PC-3 (cell line): ENCODE results near the gene TRPM1. TPM values are rescaled to one million over a fixed set of nuclear protein-coding genes. Genes with fewer than 3 reads are reported as not detected.
A peak's percentile ranks its signal among the peaks of the same experiment; 100 is the strongest.

Source experiments
- ATAC-seq: fragments of 200-7000 bp; cut with Tn5 transposase; 2 replicates; pipeline ENCODE4 v1.9.1; 2020; ENCODE audit warnings: mild to moderate bottlenecking, moderate library complexity
- BruUV-seq: library from RNA; stranded (reverse); fragments of 400-500 nt; replicated peaks from 2 replicates; lab custom pipeline; 2021; lab: Mats Ljungman, UMichigan
- CTCF ChIA-PET: fragments of 300-600 bp; sonication (Branson Sonifier 250); formaldehyde crosslinking; loops from one replicate; lab custom pipeline; 2022; ENCODE audit warnings: antibody characterized with exemption; lab: Charles Lee
- POLR2A ChIA-PET: fragments of 300-600 bp; sonication (Branson Sonifier 250); formaldehyde crosslinking; loops from one replicate; lab custom pipeline; 2022; ENCODE audit warnings: antibody characterized with exemption; ENCODE audit not compliant: unreplicated experiment; lab: Charles Lee
- DNase-seq: peaks from one replicate; pipeline ENCODE4 v3.0.0-alpha.2; 2015
- H2AFZ ChIP-seq: fragments of 300-600 bp; sonication (generic); 2 replicates; pipeline ENCODE4 v1.6.0; 2016; ENCODE audit warnings: antibody characterized with exemption, low read length
- H3F3A ChIP-seq: fragments of 300-600 bp; sonication (generic); one replicate; pipeline ENCODE4 v1.6.0; 2017; ENCODE audit warnings: antibody characterized with exemption, low read length, control low read depth, mild to moderate bottlenecking; ENCODE audit not compliant: unreplicated experiment
- H3K27ac ChIP-seq: fragments of 300-600 bp; sonication (generic); 2 replicates; pipeline ENCODE4 v1.5.1; 2016; ENCODE audit warnings: mild to moderate bottlenecking, low read length
- H3K27me3 ChIP-seq: fragments of 300-600 bp; sonication (generic); 2 replicates; pipeline ENCODE4 v1.6.1; 2016; ENCODE audit warnings: low read length, mixed read lengths
- H3K36me3 ChIP-seq: fragments of 300-600 bp; sonication (generic); 2 replicates; pipeline ENCODE4 v1.6.1; 2016; ENCODE audit warnings: low read depth, mixed run types, low read length, mixed read lengths
- H3K4me1 ChIP-seq: fragments of 300-600 bp; sonication (generic); 2 replicates; pipeline ENCODE4 v1.5.1; 2016; ENCODE audit warnings: low read length; ENCODE audit not compliant: insufficient read depth
- H3K4me2 ChIP-seq: fragments of 300-600 bp; sonication (generic); 2 replicates; pipeline ENCODE4 v1.6.0; 2016; ENCODE audit warnings: low read length
- H3K4me3 ChIP-seq: fragments of 300-600 bp; sonication (generic); 2 replicates; pipeline ENCODE4 v1.5.1; 2016; ENCODE audit warnings: mild to moderate bottlenecking, low read length, mixed read lengths
- H3K79me2 ChIP-seq: fragments of 300-600 bp; sonication (generic); 2 replicates; pipeline ENCODE4 v1.6.1; 2017; ENCODE audit warnings: low read length, mixed read lengths
- H3K9ac ChIP-seq: fragments of 300-600 bp; sonication (generic); 2 replicates; pipeline ENCODE4 v1.6.0; 2016; ENCODE audit warnings: mild to moderate bottlenecking, low read length
- H3K9me2 ChIP-seq: fragments of 300-600 bp; sonication (generic); replicated peaks from 2 replicates; pipeline ENCODE4 v1.6.1; 2016; ENCODE audit warnings: mixed run types, low read length, mixed read lengths
- H3K9me3 ChIP-seq: fragments of 300-600 bp; sonication (generic); 2 replicates; pipeline ENCODE4 v1.6.1; 2016; ENCODE audit warnings: low read length, mixed read lengths
- H4K20me1 ChIP-seq: fragments of 300-600 bp; sonication (generic); 2 replicates; pipeline ENCODE4 v1.6.1; 2016; ENCODE audit warnings: low read length, mixed read lengths
- EZH2 ChIP-seq: fragments of 300-600 bp; sonication (generic); IDR thresholded peaks from one replicate; pipeline ENCODE4 v1.6.1; 2017; ENCODE audit warnings: antibody characterized with exemption, mild to moderate bottlenecking, low read length; ENCODE audit not compliant: unreplicated experiment
- EZH2phosphoT487 ChIP-seq: fragments of 300-600 bp; sonication (generic); IDR thresholded peaks from 2 replicates; pipeline ENCODE4 v1.6.1; 2018; ENCODE audit warnings: mild to moderate bottlenecking, antibody characterized with exemption, low read length, borderline replicate concordance
- intact Hi-C: fragments of 100-400 bp; cut with micrococcal nuclease; formaldehyde crosslinking; loops from 2 replicates; pipeline ENCODE4 v1.9.0; 2023
- total RNA-seq: library from RNA; depleted of rRNA; stranded (reverse); fragments of >200 nt; gene quantifications from 2 replicates; pipeline ENCODE4 v1.2.3, GENCODE V29; 2014
- TF ChIP-seq, protein P1 (sequence below): fragments of 300-600 bp; sonication (generic); conservative IDR thresholded peaks from 2 replicates; pipeline ENCODE4 v1.5.1; 2017; ENCODE audit warnings: antibody characterized with exemption, low read depth, mild to moderate bottlenecking, low read length

The TRPM1 gene
- total RNA-seq, 1 experiment from 2014 or later = not detected

DNA sequence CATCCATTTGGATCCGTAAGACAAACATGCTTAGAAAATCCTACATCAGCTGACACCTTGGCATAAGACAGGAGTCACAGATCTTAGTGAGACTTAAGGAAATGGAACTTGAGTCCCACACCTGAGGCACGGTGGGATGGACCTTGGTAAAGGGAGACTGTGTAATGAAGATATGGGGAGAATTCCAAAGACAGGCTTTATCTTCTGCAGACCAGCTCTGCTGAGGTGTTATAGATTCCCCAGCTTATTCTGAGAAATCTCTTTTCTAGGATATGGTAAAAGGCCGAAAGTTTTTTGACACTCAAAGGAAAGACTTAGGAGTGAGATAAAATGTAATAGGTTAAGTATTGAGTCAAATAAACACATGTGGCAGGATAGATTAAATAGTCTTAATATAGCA is 101.8 kb downstream of the TRPM1 start:
- no peak overlapping the region for H2AFZ ChIP-seq
- H3K36me3 ChIP-seq = no peaks in the 10 kb centered on the region
- no peaks in the 10 kb centered on the region for H3K9me3 ChIP-seq
- H3K9ac ChIP-seq = no peak overlapping the region
- no peaks in the 10 kb centered on the region for H3K79me2 ChIP-seq
- no peaks in the 10 kb centered on the region for H3F3A ChIP-seq
- CTCF ChIA-PET = no interaction called here
- no peak overlapping the region for H3K27ac ChIP-seq
- intact Hi-C loops = loop anchor here (5.0 to 10.0 kb wide), 2 partner anchors 175 to 197 kb away; no protein-coding TSS in a partner anchor
- no peak overlapping the region for H3K4me3 ChIP-seq
- H3K27me3 ChIP-seq = peaks cover 50% of the 10 kb centered on the region
- BruUV-seq = no TSS peak
- ATAC-seq (no peak), DNase-seq (no peak)
- no peaks in the 10 kb centered on the region for H3K9me2 ChIP-seq
- no peak for TF ChIP-seq EZH2phosphoT487
- TF ChIP-seq, protein P1, sequence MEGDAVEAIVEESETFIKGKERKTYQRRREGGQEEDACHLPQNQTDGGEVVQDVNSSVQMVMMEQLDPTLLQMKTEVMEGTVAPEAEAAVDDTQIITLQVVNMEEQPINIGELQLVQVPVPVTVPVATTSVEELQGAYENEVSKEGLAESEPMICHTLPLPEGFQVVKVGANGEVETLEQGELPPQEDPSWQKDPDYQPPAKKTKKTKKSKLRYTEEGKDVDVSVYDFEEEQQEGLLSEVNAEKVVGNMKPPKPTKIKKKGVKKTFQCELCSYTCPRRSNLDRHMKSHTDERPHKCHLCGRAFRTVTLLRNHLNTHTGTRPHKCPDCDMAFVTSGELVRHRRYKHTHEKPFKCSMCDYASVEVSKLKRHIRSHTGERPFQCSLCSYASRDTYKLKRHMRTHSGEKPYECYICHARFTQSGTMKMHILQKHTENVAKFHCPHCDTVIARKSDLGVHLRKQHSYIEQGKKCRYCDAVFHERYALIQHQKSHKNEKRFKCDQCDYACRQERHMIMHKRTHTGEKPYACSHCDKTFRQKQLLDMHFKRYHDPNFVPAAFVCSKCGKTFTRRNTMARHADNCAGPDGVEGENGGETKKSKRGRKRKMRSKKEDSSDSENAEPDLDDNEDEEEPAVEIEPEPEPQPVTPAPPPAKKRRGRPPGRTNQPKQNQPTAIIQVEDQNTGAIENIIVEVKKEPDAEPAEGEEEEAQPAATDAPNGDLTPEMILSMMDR = no peak
- no peak for TF ChIP-seq EZH2
- H4K20me1 ChIP-seq = no peaks in the 10 kb centered on the region
- POLR2A ChIA-PET = no interaction called here
- H3K4me1 ChIP-seq = no peaks in the 10 kb centered on the region
- H3K4me2 ChIP-seq = no peak overlapping the region

DNA sequence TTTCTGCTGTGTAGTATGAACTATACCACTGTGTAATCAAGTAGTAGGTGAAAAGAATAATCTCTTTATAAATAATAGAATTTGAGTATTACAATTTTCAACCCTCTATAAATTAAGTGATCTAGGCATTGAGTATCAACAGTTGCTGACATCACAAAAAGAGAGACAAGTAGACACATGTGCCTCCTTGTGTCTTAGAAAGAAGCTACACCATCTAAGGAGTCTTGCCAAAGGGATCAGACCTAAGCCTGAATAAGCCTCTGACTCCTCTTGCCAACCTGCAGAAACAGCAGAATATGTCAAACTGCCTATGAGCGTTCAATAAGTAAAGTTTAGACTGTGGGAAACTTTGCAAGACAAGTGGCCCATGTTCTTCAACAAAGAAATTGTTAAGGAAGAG is 104.3 kb downstream of the TRPM1 start:
- TF ChIP-seq EZH2phosphoT487 = no peak
- TF ChIP-seq EZH2 = no peak
- TF ChIP-seq, protein P1 = no peak; the same call in 1 of the 2 replicates
- Histone ChIP-seq H3F3A (no peaks in the 10 kb centered on the region), H3K27ac (no peak overlapping the region), H2AFZ (no peak overlapping the region), H3K9me3 (no peaks in the 10 kb centered on the region), H3K9me2 (no peaks in the 10 kb centered on the region), H3K79me2 (no peaks in the 10 kb centered on the region), H3K4me2 (no peak overlapping the region), H3K4me3 (no peak overlapping the region), H3K4me1 (peaks cover 3% of the 10 kb centered on the region; the same call in 1 of the 2 replicates), H3K36me3 (no peaks in the 10 kb centered on the region), H3K27me3 (peaks cover 28% of the 10 kb centered on the region), H3K9ac (no peak overlapping the region), H4K20me1 (no peaks in the 10 kb centered on the region)
- no TSS peak for BruUV-seq
- ATAC-seq (no peak; the same call in 1 of the 2 replicates), DNase-seq (no peak)
- CTCF ChIA-PET = no interaction called here
- POLR2A ChIA-PET = no interaction called here
- intact Hi-C loops = loop anchor here (5.0 to 10.0 kb wide), 2 partner anchors 172 to 195 kb away; no protein-coding TSS in a partner anchor

- ChIA-PET CTCF (no interaction called here), POLR2A (no interaction called here)
- Histone ChIP-seq H3K36me3 (no peaks in the 10 kb centered on the region), H3K9me3 (no peaks in the 10 kb centered on the region), H2AFZ (peak overlapping the region; percentile 95), H4K20me1 (no peaks in the 10 kb centered on the region), H3K27me3 (no peaks in the 10 kb centered on the region), H3K4me2 (peak overlapping the region; percentile 95), H3K4me3 (peak overlapping the region; percentile 100), H3K9ac (peak overlapping the region; percentile 89), H3K79me2 (peaks cover 20% of the 10 kb centered on the region), H3K27ac (0 out of 2 replicates have a peak overlapping the region, but pooled peaks have one; percentile 22), H3K9me2 (no peaks in the 10 kb centered on the region), H3K4me1 (peaks cover 20% of the 10 kb centered on the region), H3F3A (no peaks in the 10 kb centered on the region)
- BruUV-seq = TSS peak; percentile 82
- intact Hi-C loops = loop anchor here (5.0 to 10.0 kb wide), 2 partner anchors 168 to 495 kb away; no protein-coding TSS in a partner anchor
- TF ChIP-seq EZH2phosphoT487 = no peak
- TF ChIP-seq EZH2 = no peak
- TF ChIP-seq, protein P1 = no peak
- ATAC-seq = no peak
- DNase-seq = no peak
These were observed 109.2 kb downstream of the TRPM1 start for GRCh38 chr15:30992249-30992864.
